Activated CD8-positive, alpha-beta memory T cell treated with anti-CD3 and anti-CD28 coated beads, Interleukin-2, amount 50 U/mL, for 24 hours (primary cell): Measurements from ENCODE around the gene SRGAP1.
"Not testable (repeated sequence)": the region's sequence is repeated elsewhere in the genome, so short reads cannot be mapped to it uniquely, and the experiment has no call there.

Experiments
- DNase-seq: peaks from one replicate; pipeline ENCODE4 v3.0.0-alpha.2; 2020; ENCODE audit errors: extremely low read depth

Gene SRGAP1

DNA sequence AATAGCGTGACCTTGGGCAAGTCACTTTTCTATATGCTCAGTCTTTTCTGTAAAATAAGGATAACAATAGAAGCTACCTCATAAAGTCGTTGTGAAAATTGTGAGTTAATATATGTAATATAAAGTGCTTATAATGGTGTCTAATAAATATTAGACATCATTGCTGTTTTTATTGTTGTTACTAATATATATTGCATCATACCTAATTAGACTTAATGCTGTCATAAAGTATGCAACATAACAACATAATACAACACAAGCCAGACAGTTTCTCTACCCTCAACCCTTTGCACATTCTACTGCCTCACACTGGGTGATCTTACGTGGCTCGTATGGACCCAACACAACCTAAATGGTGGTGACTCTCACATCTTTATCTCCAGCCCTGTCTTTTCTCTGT is 240.7 kb downstream of the SRGAP1 start:
- no peak for DNase-seq

DNA sequence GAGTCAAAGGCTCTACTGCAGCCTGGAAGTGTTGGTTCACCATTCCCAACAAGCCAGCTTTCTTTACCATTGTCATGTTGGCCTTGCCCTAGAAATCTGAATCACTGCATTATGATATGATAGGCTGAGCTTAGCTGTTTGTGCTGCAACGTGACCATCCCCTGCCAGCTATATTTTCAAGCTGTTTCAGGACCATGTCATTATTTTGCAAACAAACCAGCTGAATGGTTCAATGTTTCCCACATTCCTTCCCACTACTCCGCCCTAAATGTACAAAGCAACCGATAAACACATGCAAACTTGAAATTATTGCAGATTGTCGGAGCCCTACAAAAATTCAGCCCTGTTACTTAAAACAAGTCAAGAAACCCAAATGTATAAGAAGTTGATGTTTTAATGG is 241.5 kb downstream of the SRGAP1 start:
- no peak for DNase-seq

DNA sequence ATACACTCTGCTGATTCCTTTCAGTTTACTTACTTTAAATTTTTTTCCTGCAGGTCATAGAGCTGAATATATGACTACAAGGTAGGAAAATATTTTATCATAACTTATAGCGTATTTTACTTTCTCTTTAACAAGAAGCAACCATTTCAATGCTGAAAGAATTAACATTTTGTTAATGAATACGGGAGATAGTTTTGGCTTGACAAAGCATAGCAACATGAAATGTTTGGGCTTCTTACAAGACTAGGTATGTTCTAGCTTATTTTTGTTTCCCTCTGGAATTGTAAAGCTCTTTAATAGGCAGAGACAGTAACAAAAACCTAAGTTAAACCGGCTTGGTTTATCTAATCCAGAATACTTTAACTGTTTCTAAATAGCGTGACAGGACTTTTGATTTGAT is 242.4 kb downstream of the SRGAP1 start:
- no peak for DNase-seq

GRCh38 chr12:64087761-64088160 is 243.3 kb downstream of the SRGAP1 start:
- DNase-seq = no peak

GRCh38 chr12:64088431-64089349 is 244.2 kb downstream of the SRGAP1 start:
- no peak for DNase-seq

- no peak for DNase-seq
Measured at GRCh38 chr12:64090047-64090446, 245.5 kb downstream of the SRGAP1 start.

DNA sequence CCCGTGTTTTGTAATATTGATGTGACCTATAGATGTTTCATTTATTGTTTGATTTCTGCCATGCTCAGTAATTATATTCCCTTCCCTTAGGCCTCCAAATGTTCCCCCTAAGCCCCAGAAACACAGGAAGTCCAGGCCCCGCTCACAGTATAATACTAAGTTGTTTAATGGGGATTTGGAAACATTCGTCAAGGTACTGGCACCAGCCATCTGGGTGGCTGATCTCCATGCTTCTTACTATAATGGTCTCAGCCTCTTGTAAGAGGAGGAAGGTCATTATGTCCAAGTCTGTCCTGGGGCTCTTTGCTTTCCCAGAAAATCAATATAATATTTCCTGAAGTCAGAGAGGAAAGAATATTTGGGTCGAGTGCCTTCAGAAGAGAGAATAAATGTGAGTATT is 246.7 kb downstream of the SRGAP1 start:
- DNase-seq = no peak

DNA sequence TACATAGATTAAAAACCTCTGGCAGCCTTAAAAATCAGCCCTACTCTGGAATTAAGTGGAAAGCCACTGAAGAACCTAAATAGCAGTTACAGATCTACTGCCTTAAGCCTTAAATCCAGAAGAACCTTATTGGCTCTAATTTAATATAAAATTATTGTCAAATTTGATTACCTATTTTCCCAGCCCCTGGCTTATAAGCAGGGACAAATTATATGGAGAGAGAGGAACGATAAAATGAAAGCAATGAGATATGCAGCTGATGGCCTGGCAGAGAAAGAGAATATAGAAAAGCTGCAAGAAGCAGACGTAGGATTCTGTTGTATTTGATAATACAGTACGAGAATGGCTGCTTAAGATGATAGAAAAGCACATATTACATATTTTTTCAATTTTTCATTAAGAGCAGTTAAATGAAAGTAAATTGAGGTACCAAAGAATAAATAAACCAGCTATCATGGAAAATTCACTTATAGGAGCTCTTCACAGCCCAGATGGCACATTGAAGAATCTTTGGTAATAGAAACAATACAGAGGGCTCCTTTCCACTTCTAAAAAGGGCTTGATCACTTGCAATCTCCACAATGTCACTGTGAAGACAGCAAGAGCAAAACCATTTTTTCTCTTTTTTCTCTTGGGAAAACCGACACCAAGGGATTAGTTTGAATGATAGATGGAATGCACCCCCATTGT is 248.2 kb downstream of the SRGAP1 start:
- DNase-seq = no peak

DNA sequence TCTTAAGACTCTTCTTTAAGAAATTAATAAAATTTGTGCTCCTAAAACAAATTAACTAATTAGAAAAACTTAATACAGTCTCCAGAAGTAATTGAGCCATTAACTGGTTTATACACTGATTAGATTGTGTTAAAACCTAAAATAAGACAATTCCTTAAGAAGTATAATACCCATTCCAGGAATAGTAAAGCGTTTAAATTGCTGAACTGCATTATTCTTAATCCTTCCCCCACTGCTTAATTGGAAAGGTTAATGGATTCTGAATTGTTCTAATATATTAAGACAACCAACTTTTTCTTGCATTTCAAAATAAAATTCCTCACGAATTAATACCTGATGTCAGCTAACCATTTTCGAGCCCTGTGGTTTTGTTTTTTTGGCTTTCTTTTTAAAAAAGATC is 249.2 kb downstream of the SRGAP1 start:
- DNase-seq = no peak

- no peak for DNase-seq
Measured at GRCh38 chr12:64097366-64098105, 253.0 kb downstream of the SRGAP1 start.

GRCh38 chr12:64098709-64099354 is 254.3 kb downstream of the SRGAP1 start:
- DNase-seq = no peak

DNA sequence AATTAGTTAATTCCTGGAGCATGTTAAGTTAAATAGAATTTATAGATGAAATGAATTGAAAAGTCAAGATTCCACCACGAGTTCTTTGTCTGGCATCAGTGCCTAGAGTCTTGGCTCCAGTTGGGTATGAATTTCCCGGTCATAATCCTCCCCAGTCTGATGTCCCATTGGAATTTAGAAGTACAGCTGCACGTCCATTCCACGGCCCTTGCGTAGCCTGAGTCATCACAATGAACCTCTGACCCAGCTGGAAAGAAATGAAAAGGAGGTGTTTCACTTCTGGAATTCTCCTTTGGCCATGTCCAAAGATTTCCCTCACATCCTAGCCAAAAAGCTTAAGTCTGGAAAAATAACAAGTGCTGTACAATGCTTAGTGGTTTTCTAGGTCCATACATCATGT is 254.9 kb downstream of the SRGAP1 start:
- DNase-seq = no peak

DNA sequence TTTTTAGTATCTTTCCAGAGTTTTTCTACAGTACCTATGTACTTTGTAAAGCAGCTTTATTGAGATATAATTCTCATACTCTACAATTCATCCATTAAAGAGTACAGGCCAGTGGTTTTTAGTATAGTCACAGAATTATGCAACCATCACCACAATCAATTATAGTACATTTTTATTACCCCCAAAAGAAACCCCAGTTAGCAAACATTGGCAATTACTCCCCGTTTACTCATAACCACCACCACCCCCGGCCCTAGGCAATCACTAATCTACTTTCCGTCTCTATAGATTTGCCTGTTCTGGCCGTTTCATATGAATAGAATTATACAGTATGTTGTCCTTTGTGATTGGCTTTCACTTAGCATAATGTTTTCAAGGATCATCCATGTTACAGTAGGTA is 257.8 kb downstream of the SRGAP1 start:
- DNase-seq = no peak

DNA sequence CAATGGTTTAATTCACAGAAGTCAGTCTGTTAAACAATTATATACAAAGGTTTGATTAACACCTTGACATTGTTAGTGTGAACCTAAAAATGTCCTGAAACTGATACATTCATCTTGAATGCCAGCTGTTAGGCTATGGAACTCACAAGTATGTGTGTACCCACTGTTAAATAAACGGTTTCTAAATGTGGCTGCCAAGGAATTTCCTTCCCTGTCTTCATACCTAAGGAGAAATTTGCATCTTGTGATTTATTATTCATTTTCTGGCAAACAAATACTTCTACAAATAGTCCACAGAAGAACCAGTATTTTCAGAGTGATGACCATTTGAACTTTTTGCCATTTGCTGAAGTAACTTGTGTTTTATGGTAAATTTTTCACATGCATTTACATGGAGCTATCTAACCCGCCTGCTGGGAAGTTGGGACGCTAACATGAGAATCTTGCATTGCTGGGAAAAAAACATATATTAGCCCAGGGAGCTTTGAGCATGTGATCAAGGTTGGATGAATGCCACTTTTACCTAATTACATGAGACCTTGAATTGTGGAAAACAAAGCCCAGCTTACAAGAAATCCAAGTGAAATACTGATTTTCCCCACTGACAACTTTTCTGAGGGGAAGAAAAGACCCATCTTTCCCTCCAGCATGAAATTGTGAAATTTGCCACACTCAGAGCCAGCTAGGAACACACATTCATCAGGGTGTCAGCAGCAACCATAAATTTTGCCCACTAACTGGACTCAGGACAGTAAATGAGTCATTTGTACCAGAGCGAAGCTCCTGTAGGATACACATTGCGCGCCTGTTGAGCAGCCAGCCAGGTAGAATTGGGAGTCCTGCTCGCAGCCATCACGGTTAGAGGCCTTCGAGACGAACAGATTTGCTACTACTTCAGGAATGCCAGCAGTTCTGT is 259.6 kb downstream of the SRGAP1 start:
- no peak for DNase-seq

DNA sequence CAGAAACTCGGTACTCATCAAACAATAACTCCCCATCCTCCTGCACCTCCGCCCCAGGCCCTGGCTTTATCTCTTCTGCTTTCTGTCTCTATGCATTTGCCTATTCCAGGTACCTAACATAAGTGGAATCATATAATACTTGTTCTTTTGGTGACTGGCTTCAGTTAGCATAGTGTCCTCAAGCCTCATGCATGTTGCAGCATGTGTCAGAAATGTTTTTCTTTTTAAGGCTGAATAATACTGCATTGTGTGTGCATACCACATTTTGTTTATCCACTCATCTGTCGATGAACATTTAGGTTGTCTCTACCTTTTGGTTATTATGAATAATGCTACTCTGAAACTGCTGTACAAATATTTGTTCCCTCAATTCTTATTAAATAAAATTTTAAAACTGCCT is 260.5 kb downstream of the SRGAP1 start:
- no peak for DNase-seq

DNA sequence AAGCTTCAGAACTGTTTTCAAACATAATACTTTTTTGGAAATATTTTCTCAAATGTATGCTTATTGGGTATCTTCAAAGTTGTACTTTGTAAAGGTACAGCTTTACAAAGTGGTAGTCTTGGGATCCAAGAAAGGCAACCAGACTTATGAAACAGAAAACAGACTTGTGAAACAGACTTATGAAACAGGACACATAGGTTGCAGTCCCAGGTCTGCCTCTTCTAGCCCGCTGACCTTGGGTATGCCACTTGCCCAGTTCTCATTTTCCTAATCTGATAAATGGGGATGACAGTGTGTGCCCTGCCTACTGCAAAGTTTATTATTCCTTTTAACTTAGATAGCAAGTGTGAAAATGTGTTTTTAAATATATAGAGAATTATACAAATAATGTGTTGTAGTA is 263.3 kb downstream of the SRGAP1 start:
- no peak for DNase-seq

DNA sequence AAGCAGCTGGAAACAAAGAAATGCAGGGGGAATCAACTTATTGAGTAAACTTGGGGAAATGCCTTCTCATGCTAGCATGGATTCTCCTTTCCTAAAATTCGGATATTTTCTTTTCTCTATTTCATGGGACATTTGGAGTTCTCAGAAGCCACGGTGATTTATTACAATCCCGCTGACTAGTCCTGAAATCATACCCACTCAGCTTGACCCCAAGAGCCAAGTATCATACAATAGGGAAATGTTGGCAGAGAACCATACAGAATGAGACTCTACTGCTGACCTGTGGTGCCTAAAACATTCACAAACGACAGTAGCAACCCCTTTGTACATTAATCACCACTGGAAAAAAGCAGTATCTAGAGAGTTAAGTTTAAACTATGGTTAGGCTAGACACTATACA is 265.2 kb downstream of the SRGAP1 start:
- DNase-seq = no peak

DNA sequence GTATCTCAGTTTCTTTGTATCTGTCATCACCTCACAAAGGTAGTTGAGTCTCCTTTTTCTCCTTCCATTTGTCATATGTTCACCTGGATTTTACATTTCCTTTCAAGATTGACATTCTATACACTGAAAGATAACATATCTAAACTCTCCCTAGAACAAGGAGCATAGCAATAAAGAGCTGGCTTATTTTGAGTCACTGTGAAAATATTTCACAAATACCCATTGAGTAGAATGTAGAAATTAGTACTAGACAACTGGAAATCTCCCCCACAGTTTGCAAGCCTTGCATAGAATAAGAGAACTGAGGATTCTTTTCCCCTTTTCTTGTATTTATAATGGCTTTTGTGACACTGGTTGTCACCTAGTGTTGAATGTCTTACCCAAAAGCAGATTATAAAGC is 266.4 kb downstream of the SRGAP1 start:
- no peak for DNase-seq

DNA sequence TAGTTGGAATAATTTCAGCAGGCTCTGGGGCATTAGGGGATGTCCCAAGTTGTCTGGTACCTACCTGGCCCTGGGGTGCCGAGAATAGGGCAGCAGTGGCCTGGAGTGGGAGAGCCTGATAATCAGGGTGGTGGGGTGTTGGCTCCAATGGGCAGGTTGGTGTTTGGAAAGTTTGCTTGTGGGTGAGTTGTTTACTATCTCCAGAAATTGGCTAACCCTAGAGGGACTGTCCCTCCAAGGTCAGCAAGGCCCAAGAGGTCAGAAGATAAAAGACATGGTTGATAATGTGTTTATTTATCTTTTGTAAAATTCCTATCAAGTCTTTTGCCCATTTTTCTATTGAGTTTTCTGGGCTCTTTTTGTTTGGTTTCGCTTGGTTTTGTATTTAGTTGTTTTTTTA is 272.5 kb downstream of the SRGAP1 start:
- DNase-seq = no peak

- no peak for DNase-seq
Measured at GRCh38 chr12:64120568-64120967, 276.1 kb downstream of the SRGAP1 start.

- DNase-seq = not testable (repeated sequence)
Measured at GRCh38 chr12:64121086-64121485, 276.6 kb downstream of the SRGAP1 start.
